NCI-H748 (cell line): ENCODE measurements around the gene SLC26A11.

Experiments
- DNase-seq: peaks from one replicate; lab custom pipeline; 2025; ENCODE audit not compliant: unreplicated experiment; lab: John Stamatoyannopoulos, UW

The SLC26A11 gene

GRCh38 chr17:80220054-80220735, at the start of gene SLC26A11, which contains the start of gene SGSH:
Gene SLC26A11, plus strand, starts transcription at chr17:80220427. Its CDS starts 1,134 bp downstream, at chr17:80221561.
Gene SGSH, minus strand, starts transcription at chr17:80220333. Its CDS starts 20 bp downstream, at chr17:80220313.
- DNase-seq: peak; percentile 67

DNA sequence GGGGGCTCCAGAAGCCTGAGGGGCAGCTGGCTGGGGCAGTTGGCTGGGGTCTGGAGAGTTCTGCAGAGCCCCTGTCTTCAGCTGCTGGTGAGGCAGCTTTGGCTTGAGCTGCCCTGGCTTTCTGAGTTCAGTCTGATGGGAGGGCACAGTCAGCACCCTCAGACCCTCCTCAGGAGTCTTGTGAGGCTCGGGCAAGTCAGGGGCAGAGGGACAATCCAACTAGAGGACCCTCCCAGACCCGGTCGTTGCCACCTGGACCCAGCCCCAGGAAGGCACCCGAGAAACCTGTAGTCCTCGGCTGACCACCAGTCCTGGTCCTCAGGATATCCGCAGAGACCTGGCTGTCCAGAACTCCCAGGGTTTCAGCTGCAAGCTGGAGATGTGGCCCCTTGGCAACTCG, 48.5 kb upstream of the SLC26A11 start:
- DNase-seq: no peak

DNA sequence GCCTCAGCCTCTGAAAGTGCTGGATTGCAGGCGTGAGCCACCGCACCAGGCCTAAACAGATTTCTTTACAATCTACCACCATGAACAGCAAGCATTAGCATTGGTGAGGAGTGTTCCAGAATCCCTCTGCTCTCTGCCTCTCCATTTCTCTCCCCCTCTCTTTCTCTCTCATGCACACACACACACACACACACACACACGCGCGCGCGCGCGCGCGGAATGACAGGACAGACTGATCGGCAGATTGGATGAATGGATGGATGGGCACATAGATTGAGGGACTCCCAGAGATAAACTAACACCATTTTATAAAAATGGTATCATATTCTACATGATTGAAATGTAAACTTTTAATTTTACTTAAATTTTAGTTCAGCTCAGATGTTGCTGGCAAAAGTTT, 47.1 kb upstream of the SLC26A11 start:
- DNase-seq: no peak

GRCh38 chr17:80173916-80174315, 46.3 kb upstream of the SLC26A11 start:
- no peak for DNase-seq

DNA sequence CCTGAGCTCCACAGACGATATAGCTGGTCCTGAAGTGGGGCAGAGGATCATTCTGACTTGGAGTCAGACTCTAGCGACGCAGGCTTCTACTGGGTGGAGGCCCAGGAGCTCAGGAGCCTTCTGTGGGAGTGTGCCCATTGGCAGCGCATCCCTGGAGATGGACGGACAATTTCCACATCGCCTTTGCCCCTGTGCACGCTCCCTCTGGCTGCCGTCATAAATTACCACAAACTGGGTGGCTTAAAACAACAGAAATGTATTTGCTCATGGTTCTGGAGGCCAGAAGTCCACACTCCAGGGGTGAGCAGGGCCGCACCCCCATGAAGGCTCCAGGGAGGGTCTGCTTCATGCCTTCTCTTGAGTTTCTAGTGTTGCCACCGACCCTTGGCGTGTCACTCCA, 43.5 kb upstream of the SLC26A11 start:
- no peak for DNase-seq

GRCh38 chr17:80177986-80178595, 42.1 kb upstream of the SLC26A11 start:
- DNase-seq: no peak

DNA sequence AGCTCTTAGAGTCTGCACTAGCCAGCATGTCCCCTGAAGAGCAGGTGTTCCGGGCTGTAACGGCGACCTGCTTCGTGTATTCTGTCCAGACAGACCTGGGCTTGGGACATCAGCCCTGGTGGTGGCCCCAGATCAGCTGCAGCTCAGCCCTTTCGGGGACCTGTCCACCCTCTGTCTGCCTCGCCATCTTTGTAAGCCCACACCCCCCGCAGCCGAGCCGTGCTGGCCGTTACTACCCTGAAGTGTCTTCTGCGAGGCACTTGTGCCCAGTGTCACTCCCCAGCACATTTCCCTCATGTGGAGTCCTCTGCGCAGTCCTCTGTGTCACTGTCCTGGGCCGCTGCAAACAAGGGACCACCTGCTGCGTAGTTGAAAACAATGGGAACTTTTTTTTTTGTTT, 40.0 kb upstream of the SLC26A11 start:
- no peak for DNase-seq

DNA sequence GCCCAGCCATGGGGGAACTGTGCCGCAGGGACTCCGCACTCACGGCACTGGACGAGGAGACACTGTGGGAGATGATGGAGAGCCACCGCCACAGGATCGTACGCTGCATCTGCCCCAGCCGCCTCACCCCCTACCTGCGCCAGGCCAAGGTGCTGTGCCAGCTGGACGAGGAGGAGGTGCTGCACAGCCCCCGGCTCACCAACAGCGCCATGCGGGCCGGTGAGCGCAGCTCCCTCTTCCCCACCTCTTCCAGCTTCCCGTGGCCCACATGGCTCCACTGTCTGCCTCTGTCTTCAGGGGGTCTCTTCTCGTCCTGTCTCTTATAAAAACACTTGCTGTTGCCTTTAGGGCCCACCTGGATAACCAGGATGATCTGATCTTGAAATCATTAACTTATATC, 38.8 kb upstream of the SLC26A11 start:
- DNase-seq: no peak

DNA sequence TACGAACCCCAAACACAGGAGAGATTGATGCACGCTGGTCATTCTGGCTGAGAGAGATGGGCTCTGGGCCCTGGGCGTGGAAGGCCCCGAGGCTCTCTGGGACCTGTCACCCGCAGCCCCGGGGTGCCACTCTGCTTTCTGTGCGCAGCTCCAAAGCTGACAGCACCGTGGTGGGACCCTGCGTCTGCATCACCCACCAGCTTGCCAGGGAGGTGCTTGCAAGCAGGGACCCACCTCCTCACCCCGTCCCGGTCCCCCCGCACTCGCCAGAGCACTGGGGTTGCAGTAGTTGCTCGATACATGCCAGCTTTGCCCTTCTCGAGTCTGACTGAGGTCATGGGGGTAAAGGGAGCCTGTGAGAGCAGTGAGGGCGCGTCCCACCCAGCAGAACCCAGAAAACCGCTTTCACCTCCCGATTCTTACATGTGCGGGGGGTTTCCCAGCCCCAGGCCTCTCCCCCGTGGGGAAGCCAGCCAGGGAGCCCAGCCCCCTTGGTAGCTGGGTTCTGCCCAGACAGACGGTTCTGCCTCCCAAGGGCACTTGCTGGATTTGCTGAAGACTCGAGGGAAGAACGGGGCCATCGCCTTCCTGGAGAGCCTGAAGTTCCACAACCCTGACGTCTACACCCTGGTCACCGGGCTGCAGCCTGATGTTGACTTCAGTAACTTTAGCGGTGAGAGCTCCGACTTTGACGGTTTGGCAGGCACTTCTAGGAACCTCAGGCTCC, 37.9 kb upstream of the SLC26A11 start:
- no peak for DNase-seq

DNA sequence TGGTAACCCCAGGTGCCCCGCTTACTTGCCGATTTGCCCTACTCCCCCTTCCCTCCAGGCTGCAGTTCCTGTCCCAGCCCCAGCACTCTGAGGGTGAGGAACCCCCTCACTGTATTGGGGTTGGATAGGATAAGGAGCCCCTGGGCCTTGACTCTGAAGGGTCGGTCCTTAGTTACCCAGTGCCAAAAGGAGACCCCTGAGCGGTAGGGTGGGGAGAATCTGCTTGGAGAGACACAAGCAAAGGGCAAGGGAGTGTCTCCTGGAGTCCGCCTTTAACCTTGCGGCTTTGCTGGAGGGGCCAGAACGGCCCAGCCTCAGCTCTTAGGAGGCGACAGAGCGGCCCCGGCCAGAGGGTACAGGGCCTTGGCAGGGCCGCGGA, 37.4 kb upstream of the SLC26A11 start:
- no peak for DNase-seq

DNA sequence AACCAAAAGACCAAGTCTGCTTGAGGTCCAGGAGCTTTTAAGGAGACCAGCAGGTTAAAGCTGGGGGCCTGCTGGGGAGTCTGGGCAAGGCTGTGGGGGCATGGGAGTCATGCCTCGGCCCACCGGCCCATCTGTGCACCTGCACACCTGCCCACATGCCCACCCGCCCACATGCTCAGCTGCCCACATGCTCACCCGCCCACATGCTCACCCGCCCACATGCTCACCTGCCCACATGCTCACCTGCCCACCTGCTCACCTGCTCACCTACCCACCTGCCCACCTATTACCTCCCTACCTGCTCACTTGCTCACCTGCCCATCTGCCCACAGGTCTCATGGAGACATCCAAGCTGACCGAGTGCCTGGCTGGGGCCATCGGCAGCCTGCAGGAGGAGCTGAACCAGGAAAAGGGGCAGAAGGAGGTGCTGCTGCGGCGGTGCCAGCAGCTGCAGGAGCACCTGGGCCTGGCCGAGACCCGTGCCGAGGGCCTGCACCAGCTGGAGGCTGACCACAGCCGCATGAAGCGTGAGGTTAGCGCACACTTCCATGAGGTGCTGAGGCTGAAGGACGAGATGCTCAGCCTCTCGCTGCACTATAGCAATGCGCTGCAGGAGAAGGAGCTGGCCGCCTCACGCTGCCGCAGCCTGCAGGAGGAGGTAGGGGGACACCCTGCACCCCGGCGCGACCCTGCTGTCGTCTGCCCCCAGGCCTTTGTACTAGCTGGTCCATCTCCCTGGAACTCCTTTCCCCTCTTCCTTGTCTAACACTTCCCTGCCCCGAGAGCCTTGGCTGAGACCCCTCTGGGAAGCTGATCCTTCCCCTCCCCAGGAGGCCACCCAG, 36.4 kb upstream of the SLC26A11 start:
- DNase-seq: no peak

DNA sequence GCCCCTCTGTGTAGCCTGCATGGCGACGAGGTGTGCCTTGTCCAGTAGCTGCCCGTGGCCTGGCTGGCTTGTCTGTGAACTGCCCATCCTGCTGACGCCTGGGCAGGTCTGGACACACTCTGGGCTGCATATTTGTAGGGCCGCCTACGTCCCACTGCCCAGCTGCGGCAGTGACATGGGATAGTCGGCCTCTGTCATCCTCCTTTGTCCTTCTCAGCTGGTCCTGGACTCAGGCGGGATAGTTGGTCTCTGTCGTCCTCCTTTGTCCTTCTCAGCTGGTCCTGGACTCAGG, 35.9 kb upstream of the SLC26A11 start:
- no peak for DNase-seq

- DNase-seq: no peak
Observed at GRCh38 chr17:80185968-80186367, 34.3 kb upstream of the SLC26A11 start.

- DNase-seq: no peak
Observed at GRCh38 chr17:80187090-80187489, 33.1 kb upstream of the SLC26A11 start.

DNA sequence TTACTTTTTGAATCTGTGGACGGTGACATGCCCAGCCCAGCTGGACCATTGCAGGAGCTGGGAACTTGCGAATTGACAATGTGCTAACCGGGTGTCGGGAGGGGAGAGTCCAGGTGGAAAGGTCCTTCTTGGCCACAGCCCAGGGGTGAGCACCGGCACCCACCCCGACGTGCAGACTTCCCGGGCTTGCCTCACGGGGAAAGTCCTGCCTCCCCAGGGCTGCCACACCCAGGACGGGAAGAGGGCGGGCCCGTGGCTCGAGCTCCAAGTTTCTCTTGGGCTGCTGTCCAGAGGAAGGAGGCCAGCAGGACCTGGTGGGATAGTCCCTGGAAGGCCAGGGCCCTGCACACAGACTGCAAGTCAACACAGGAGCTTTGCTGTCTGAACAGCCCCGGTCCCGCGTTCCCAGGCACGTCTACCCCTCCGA, 32.7 kb upstream of the SLC26A11 start:
- DNase-seq: no peak

DNA sequence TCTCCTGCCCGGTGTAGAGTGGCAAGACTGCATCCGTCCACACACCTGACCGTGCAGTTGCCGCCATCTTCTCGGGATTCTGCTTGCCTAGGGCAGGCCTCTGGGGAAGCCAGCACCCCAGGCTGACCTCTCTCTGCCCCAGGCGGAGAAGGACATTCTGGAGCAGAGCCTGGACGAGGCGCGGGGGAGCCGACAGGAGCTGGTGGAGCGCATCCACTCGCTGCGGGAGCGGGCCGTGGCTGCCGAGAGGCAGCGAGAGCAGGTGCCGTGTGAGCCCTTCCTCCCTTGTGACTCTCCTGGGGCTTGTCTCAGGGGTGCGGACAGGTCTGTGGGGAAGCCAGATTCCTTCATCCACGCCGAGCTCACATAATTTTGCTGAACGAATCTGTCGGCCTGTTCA, 30.6 kb upstream of the SLC26A11 start:
- DNase-seq: no peak

DNA sequence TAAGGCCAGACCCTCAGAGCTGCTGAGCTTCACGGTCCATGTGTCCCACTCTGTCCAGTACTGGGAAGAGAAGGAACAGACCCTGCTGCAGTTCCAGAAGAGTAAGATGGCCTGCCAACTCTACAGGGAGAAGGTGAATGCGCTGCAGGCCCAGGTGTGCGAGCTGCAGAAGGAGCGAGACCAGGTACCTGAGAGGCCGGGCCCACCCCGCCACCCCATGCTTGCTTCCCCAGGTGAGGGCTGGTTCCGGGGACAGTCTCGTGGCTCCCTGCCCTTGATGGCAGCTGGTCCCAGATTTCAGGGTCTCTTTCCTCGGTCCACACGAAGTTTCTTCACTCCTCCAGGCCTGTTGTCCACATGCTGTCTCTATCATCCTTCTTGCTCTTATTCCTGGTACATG, 29.5 kb upstream of the SLC26A11 start:
- no peak for DNase-seq

DNA sequence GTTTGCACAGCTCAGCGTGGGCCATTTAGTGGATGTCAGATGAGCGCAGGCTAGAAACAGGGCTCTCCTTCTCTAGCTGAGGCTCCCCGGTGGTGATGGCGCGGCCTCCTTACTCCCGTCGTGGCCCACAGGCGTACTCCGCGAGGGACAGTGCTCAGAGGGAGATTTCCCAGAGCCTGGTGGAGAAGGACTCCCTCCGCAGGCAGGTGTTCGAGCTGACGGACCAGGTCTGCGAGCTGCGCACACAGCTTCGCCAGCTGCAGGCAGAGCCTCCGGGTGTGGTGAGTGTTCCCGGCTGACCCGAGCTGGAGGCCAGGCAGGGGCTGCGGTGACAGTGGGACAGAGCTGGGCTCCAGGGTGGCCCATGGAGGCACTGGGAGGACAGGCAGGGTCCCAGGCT, 29.0 kb upstream of the SLC26A11 start:
- no peak for DNase-seq

GRCh38 chr17:80191865-80192661, 28.2 kb upstream of the SLC26A11 start:
- DNase-seq: no peak

GRCh38 chr17:80195141-80195540, 25.1 kb upstream of the SLC26A11 start:
- no peak for DNase-seq
